ENCODE data around the gene ECT2L.

DNA sequence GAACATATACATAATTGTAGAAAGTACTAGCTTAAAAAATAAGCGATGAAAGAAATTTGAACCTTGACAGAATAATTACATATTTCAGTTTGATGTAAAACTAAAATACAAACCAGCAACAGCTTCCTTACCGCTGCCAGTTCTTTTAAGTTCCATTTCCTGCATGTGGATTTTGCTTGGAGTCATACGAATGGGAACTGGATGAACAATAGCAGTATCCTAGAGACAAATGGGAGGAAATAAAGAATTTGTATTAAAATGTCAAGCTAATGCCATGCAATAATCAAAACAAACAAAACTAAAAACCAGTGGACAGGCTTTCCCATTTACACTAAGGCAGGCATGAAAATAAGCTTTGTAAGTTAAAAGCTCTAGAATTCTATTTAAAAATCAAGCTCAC lies 125.0 kb downstream of the ECT2L start:
- no peak for TF ChIP-seq EZH2 (IDR thresholded peaks at IDR 0.05; ENCODE audit: low read depth)
- TF ChIP-seq, protein P1, sequence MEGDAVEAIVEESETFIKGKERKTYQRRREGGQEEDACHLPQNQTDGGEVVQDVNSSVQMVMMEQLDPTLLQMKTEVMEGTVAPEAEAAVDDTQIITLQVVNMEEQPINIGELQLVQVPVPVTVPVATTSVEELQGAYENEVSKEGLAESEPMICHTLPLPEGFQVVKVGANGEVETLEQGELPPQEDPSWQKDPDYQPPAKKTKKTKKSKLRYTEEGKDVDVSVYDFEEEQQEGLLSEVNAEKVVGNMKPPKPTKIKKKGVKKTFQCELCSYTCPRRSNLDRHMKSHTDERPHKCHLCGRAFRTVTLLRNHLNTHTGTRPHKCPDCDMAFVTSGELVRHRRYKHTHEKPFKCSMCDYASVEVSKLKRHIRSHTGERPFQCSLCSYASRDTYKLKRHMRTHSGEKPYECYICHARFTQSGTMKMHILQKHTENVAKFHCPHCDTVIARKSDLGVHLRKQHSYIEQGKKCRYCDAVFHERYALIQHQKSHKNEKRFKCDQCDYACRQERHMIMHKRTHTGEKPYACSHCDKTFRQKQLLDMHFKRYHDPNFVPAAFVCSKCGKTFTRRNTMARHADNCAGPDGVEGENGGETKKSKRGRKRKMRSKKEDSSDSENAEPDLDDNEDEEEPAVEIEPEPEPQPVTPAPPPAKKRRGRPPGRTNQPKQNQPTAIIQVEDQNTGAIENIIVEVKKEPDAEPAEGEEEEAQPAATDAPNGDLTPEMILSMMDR (conservative IDR thresholded peaks at IDR 0.05), result no peak

Measured in PC-9 (cell line).